Activated naive CD4-positive, alpha-beta T cell treated with anti-CD3 and anti-CD28 coated beads for 36 hours (primary cell): ENCODE results near the gene INSL4. TPM values are rescaled to one million over a fixed set of nuclear protein-coding genes. Genes with fewer than 3 reads are reported as not detected.

Source experiments
- CTCF ChIA-PET: fragments of 350-600 bp; sonication (Branson Sonifier 250); formaldehyde crosslinking; loops from one replicate; lab custom pipeline; 2021; ENCODE audit warnings: antibody characterized with exemption; lab: Charles Lee
- DNase-seq: peaks from one replicate; pipeline ENCODE4 v3.0.0-alpha.2; 2020
- H3K27ac Mint-ChIP-seq: one replicate; pipeline ENCODE4 v1.8.0; 2021; ENCODE audit warnings: mild to moderate bottlenecking, mixed read lengths
- H3K27me3 Mint-ChIP-seq: one replicate; pipeline ENCODE4 v1.8.0; 2021; ENCODE audit warnings: low read depth, mixed read lengths
- H3K36me3 Mint-ChIP-seq: one replicate; pipeline ENCODE4 v1.8.0; 2021; ENCODE audit warnings: low read depth, mixed read lengths
- H3K4me1 Mint-ChIP-seq: one replicate; pipeline ENCODE4 v1.8.0; 2021; ENCODE audit warnings: low read depth, mixed read lengths
- H3K4me3 Mint-ChIP-seq: one replicate; pipeline ENCODE4 v1.8.0; 2021; ENCODE audit warnings: mild to moderate bottlenecking, moderate library complexity, mixed read lengths
- H3K9me3 Mint-ChIP-seq: one replicate; pipeline ENCODE4 v1.8.0; 2021; ENCODE audit warnings: mixed read lengths
- intact Hi-C: fragments of 100-400 bp; cut with micrococcal nuclease; formaldehyde crosslinking; loops from one replicate; pipeline ENCODE4 v1.15.1; 2023
- total RNA-seq, 2 experiments: library from RNA; stranded (reverse); gene quantifications; one replicate each; pipeline ENCODE4 v1.2.3, GENCODE V29; 2021

INSL4 gene
- total RNA-seq, 2 experiments from 2014 or later: not detected

GRCh38 chr9:5263351-5264218 is 32.4 kb downstream of the INSL4 start:
- Mint-ChIP-seq H3K4me3 (no peak overlapping the region), H3K36me3 (no peaks in the 10 kb centered on the region), H3K9me3 (peaks cover 2% of the 10 kb centered on the region), H3K27me3 (no peaks in the 10 kb centered on the region), H3K4me1 (peaks cover 15% of the 10 kb centered on the region), H3K27ac (no peak overlapping the region)
- intact Hi-C loops: loop anchor here (2.0 to 10.0 kb wide), 5 partner anchors 34 to 501 kb away; no protein-coding TSS in a partner anchor
- CTCF ChIA-PET: interaction anchor here (0.9 to 1.2 kb wide), 5 partner anchors 12 to 178 kb away, joined by 3 to 7 read pairs (median 3); no protein-coding TSS in a partner anchor
- DNase-seq: peak; percentile 11

- Mint-ChIP-seq H3K9me3 (peaks cover 2% of the 10 kb centered on the region), H3K27me3 (no peaks in the 10 kb centered on the region), H3K27ac (no peak overlapping the region), H3K36me3 (no peaks in the 10 kb centered on the region), H3K4me3 (no peak overlapping the region), H3K4me1 (peaks cover 15% of the 10 kb centered on the region)
- intact Hi-C loops: loop anchor here (2.0 to 10.0 kb wide), 4 partner anchors 33 to 501 kb away; no protein-coding TSS in a partner anchor
- DNase-seq: no peak
- CTCF ChIA-PET: interaction anchor here (0.9 to 1.2 kb wide), 5 partner anchors 11 to 178 kb away, joined by 3 to 7 read pairs (median 3); no protein-coding TSS in a partner anchor
These were observed 33.0 kb downstream of the INSL4 start for GRCh38 chr9:5264219-5264595.

DNA sequence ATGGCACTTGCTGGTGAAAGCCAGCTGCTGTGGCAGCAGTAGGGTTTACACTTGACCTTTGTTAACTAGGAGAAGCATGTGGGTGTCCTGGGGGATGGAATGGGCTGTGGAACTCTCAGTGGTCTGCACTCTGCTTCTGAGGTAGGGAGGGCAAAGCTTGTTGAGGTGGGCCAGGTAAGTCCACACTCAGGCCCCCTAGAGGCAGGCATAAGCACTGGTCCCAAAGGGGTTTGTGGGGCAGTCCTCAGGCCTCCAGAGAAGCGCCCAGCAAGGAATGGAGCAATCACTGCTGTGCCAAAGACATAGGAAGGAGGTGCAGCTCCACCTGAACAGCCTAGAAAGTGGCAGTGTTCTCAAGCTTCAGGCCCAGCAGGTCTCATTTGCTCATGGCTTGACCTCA is 34.7 kb downstream of the INSL4 start:
- no peak overlapping the region for H3K27ac Mint-ChIP-seq
- H3K36me3 Mint-ChIP-seq: no peaks in the 10 kb centered on the region
- intact Hi-C loops: loop anchor here (2.0 to 10.0 kb wide), 2 partner anchors 159 to 503 kb away; no protein-coding TSS in a partner anchor
- H3K9me3 Mint-ChIP-seq: no peaks in the 10 kb centered on the region
- H3K27me3 Mint-ChIP-seq: no peaks in the 10 kb centered on the region
- no peak for DNase-seq
- no peak overlapping the region for H3K4me3 Mint-ChIP-seq
- CTCF ChIA-PET: interaction anchor here (0.7 to 1.9 kb wide), 6 partner anchors 62 to 506 kb away, joined by 3 to 6 read pairs (median 3); no protein-coding TSS in a partner anchor
- H3K4me1 Mint-ChIP-seq: peaks cover 15% of the 10 kb centered on the region

GRCh38 chr9:5269249-5269715 is 38.1 kb downstream of the INSL4 start:
- no peaks in the 10 kb centered on the region for H3K27me3 Mint-ChIP-seq
- H3K4me3 Mint-ChIP-seq: no peak overlapping the region
- CTCF ChIA-PET: no interaction called here
- peaks cover 8% of the 10 kb centered on the region for H3K4me1 Mint-ChIP-seq
- H3K27ac Mint-ChIP-seq: no peak overlapping the region
- DNase-seq: no peak
- intact Hi-C loops: loop anchor here (10.0 kb wide), 1 partner anchor 156 kb away; no protein-coding TSS in a partner anchor
- H3K9me3 Mint-ChIP-seq: no peaks in the 10 kb centered on the region
- no peaks in the 10 kb centered on the region for H3K36me3 Mint-ChIP-seq

DNA sequence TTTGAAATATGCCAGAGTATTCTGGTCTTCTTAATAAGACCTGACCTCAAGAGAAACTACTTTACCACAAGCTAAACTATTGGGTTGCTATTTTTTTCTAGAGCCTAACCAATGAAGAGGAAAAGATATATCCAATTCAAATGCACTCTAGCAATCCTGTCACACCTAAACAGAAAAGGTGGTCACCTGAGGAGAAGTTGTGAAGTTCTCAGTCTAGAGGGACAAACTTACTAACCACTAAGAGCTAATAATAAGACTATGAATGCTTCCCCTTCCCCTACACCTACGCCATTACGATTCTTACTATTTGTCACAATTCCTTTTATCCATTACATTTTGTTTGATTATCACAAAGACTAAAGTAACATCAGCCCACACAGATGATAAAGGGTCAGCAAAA is 43.6 kb downstream of the INSL4 start:
- H3K4me1 Mint-ChIP-seq: no peaks in the 10 kb centered on the region
- no peak overlapping the region for H3K27ac Mint-ChIP-seq
- no peak for DNase-seq
- intact Hi-C loops: no loop called here
- no peaks in the 10 kb centered on the region for H3K36me3 Mint-ChIP-seq
- H3K27me3 Mint-ChIP-seq: no peaks in the 10 kb centered on the region
- H3K9me3 Mint-ChIP-seq: peaks cover 3% of the 10 kb centered on the region
- CTCF ChIA-PET: interaction anchor here (0.7 to 1.0 kb wide), 3 partner anchors 11 to 149 kb away, joined by 3 to 4 read pairs (median 3); no protein-coding TSS in a partner anchor
- H3K4me3 Mint-ChIP-seq: no peak overlapping the region

- intact Hi-C loops: no loop called here
- H3K4me1 Mint-ChIP-seq: no peaks in the 10 kb centered on the region
- DNase-seq: no peak
- H3K9me3 Mint-ChIP-seq: peaks cover 3% of the 10 kb centered on the region
- no peak overlapping the region for H3K27ac Mint-ChIP-seq
- CTCF ChIA-PET: interaction anchor here (1.2 kb wide), 1 partner anchor 140 kb away, joined by 5 read pairs; no protein-coding TSS in a partner anchor
- no peaks in the 10 kb centered on the region for H3K27me3 Mint-ChIP-seq
- no peaks in the 10 kb centered on the region for H3K36me3 Mint-ChIP-seq
- no peak overlapping the region for H3K4me3 Mint-ChIP-seq
These were observed 47.3 kb downstream of the INSL4 start for GRCh38 chr9:5278486-5278885.

Other genes starting within 250 kb of the INSL4 start
- 10 to 100 TPM; 46.8 to 51.0 TPM for gene JAK2, start 246.1 kb upstream of the INSL4 start, total RNA-seq
- gene INSL6, start 45.8 kb upstream of the INSL4 start, total RNA-seq: not detected
- gene RLN2, start 73.3 kb downstream of the INSL4 start, total RNA-seq: 1 to 10 TPM; 3.4 to 4.0 TPM
- under 1 TPM; 0.54 to 0.95 TPM for gene RLN1, start 108.5 kb downstream of the INSL4 start, total RNA-seq
- 10 to 100 TPM; 48.9 to 51.4 TPM for gene PLGRKT, start 206.5 kb downstream of the INSL4 start, total RNA-seq
- gene CD274, start 219.1 kb downstream of the INSL4 start, total RNA-seq: 10 to 100 TPM; 14.2 to 15.0 TPM